ENCODE data around the gene UACA.

DNA sequence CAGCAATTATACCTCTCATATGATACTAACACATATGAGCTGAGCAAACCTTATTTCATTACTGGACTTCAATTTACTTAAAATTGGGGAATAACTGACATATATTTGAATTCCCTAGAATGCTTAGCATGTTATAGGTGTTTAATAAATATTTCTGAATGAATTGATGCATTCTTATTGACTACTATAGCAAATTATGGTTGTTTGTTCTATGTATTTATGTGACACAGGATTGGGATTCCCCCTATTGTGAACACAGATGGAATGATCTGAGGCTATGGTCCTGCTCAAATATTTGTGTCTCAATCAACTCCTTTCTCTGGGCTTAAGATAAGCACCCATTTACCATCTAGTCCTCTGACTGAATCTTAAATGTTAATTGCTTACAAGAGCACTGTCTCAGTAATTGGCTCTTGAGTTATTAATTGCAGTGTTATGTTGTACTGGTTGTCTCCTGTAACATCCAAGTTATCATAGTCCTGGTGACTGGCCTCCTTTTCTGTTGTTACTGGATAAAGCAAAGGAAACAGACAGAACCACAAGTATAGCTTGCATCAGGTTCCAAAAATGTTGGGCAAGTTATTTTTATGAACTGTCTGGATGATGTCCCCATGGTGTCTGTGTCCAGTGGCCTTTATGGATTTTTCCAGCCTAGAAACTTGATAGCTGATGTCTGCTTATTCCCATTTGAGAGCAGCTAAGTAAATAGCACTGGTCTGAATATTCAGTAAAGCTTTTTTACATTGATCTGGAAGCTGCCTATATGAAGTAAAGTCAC is 2.3 kb upstream of the UACA start:
- TF ChIP-seq, protein P1, sequence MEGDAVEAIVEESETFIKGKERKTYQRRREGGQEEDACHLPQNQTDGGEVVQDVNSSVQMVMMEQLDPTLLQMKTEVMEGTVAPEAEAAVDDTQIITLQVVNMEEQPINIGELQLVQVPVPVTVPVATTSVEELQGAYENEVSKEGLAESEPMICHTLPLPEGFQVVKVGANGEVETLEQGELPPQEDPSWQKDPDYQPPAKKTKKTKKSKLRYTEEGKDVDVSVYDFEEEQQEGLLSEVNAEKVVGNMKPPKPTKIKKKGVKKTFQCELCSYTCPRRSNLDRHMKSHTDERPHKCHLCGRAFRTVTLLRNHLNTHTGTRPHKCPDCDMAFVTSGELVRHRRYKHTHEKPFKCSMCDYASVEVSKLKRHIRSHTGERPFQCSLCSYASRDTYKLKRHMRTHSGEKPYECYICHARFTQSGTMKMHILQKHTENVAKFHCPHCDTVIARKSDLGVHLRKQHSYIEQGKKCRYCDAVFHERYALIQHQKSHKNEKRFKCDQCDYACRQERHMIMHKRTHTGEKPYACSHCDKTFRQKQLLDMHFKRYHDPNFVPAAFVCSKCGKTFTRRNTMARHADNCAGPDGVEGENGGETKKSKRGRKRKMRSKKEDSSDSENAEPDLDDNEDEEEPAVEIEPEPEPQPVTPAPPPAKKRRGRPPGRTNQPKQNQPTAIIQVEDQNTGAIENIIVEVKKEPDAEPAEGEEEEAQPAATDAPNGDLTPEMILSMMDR (optimal IDR thresholded peaks at IDR 0.05 in 1 of 3, IDR thresholded peaks at IDR 0.05 in 1 of 3, conservative IDR thresholded peaks at IDR 0.05 in 1 of 3; ENCODE audit: extremely low read depth in 1 of 3, insufficient read depth in 2 of 3, low read length in 3 of 3) = no peak
- no peak for TF ChIP-seq EZH2 (IDR thresholded peaks at IDR 0.05; ENCODE audit: low read length)
